GM23248 (cell line): ENCODE measurements around the gene FAM193A. TPM values are rescaled to one million over a fixed set of nuclear protein-coding genes. Genes with fewer than 3 reads are reported as not detected.

Experiments used
- DNase-seq: peaks from one replicate; pipeline ENCODE4 v3.0.0-alpha.2; 2015
- H2AFZ ChIP-seq: fragments of 200-600 bp; sonication (generic); 2 replicates; pipeline ENCODE4 v1.6.1; 2016; ENCODE audit warnings: antibody characterized with exemption
- H3F3A ChIP-seq: fragments of 200-600 bp; sonication (generic); 2 replicates; pipeline ENCODE4 v1.6.1; 2016; ENCODE audit warnings: mild to moderate bottlenecking, antibody characterized with exemption, mixed run types; ENCODE audit not compliant: insufficient read depth
- H3K27ac ChIP-seq: fragments of 200-600 bp; sonication (generic); 2 replicates; pipeline ENCODE4 v1.5.1; 2016; ENCODE audit warnings: mild to moderate bottlenecking
- H3K27me3 ChIP-seq: fragments of 200-600 bp; sonication (generic); replicated peaks from 2 replicates; pipeline ENCODE4 v1.6.1; 2016; ENCODE audit warnings: mild to moderate bottlenecking; ENCODE audit not compliant: insufficient read depth
- H3K36me3 ChIP-seq: fragments of 200-600 bp; sonication (generic); 2 replicates; pipeline ENCODE4 v1.6.1; 2016; ENCODE audit warnings: low read depth, mild to moderate bottlenecking
- H3K4me1 ChIP-seq: fragments of 200-600 bp; sonication (generic); 2 replicates; pipeline ENCODE4 v1.6.1; 2016; ENCODE audit warnings: mild to moderate bottlenecking; ENCODE audit not compliant: insufficient read depth
- H3K4me2 ChIP-seq: fragments of 200-600 bp; sonication (generic); one replicate; pipeline ENCODE4 v1.6.1; 2016; ENCODE audit warnings: mild to moderate bottlenecking; ENCODE audit not compliant: unreplicated experiment
- H3K4me3 ChIP-seq: fragments of 200-600 bp; sonication (generic); 2 replicates; pipeline ENCODE4 v1.5.1; 2016; ENCODE audit warnings: mild to moderate bottlenecking
- H3K79me2 ChIP-seq: fragments of 200-600 bp; sonication (generic); 2 replicates; pipeline ENCODE4 v1.6.1; 2016; ENCODE audit warnings: mild to moderate bottlenecking; ENCODE audit not compliant: insufficient read depth
- H3K9ac ChIP-seq: fragments of 200-600 bp; sonication (generic); 2 replicates; pipeline ENCODE4 v1.6.1; 2016; ENCODE audit warnings: mild to moderate bottlenecking
- H3K9me2 ChIP-seq: fragments of 200-600 bp; sonication (generic); 2 replicates; pipeline ENCODE4 v1.6.1; 2016; ENCODE audit warnings: mixed run types, mild to moderate bottlenecking, moderate library complexity; ENCODE audit not compliant: insufficient read depth
- H3K9me3 ChIP-seq: fragments of 200-600 bp; sonication (generic); one replicate; pipeline ENCODE4 v1.6.1; 2017; ENCODE audit warnings: low read depth
- H4K20me1 ChIP-seq: fragments of 200-600 bp; sonication (generic); 2 replicates; pipeline ENCODE4 v1.6.0; 2016; ENCODE audit not compliant: insufficient read depth
- EZH2 ChIP-seq: fragments of 200-600 bp; sonication (generic); IDR thresholded peaks from 2 replicates; pipeline ENCODE4 v1.6.1; 2018; ENCODE audit warnings: antibody characterized with exemption, mild to moderate bottlenecking; ENCODE audit not compliant: insufficient read depth, poor library complexity, severe bottlenecking
- EZH2phosphoT487 ChIP-seq: fragments of 200-600 bp; sonication (generic); IDR thresholded peaks from 2 replicates; pipeline ENCODE4 v1.6.1; 2018; ENCODE audit warnings: antibody characterized with exemption, moderate library complexity, mild to moderate bottlenecking, low read depth; ENCODE audit not compliant: insufficient read depth
- WGBS, 2 experiments: methylation state at CpG; one replicate each; pipeline ENCODE4 v1.1.6; 2015 to 2017; ENCODE audit warnings: low lambda C conversion rate in 2 of 2, low coverage in 1 of 2; ENCODE audit errors: missing lambda C conversion rate in 2 of 2; 5-methylcytosine and 5-hydroxymethylcytosine counted together
- in situ Hi-C: fragments of 300-500 bp; cut with MboI; formaldehyde crosslinking; loops from 2 replicates; pipeline ENCODE4 v1.15.0; 2020
- polyA plus RNA-seq: library from polyadenylated mRNA; unstranded; fragments of >200 nt; fragmentation: Nextera tagmentation; extraction: Ambion mirVana; gene quantifications from 2 replicates; pipeline ENCODE4 v1.2.1, GENCODE V29; 2016
- total RNA-seq: library from RNA; depleted of rRNA; stranded (reverse); fragments of >200 nt; shearing (Covaris generic); gene quantifications from 2 replicates; pipeline ENCODE4 v1.2.3, GENCODE V29; 2014

Gene FAM193A
- total and polyA plus RNA-seq, 2 experiments from 2014 or later = 5.0 to 19.0 TPM

GRCh38 chr4:2551118-2551517 lies 14.7 kb downstream of the FAM193A start:
- in situ Hi-C loops = no loop called here
- H3K9me2 ChIP-seq = no peaks in the 10 kb centered on the region
- no peaks in the 10 kb centered on the region for H3K27me3 ChIP-seq
- H3K9ac ChIP-seq = no peak overlapping the region
- H3F3A ChIP-seq = 0 out of 2 replicates have a peak, but pooled peaks cover 4% of the 10 kb centered on the region
- peaks cover 99% of the 10 kb centered on the region for H3K79me2 ChIP-seq
- H3K27ac ChIP-seq = no peak overlapping the region
- no peak for TF ChIP-seq EZH2phosphoT487
- no peak for TF ChIP-seq EZH2
- no peak for DNase-seq
- no peaks in the 10 kb centered on the region for H3K4me1 ChIP-seq
- H3K4me2 ChIP-seq = no peak overlapping the region
- no peaks in the 10 kb centered on the region for H3K36me3 ChIP-seq
- no peak overlapping the region for H3K4me3 ChIP-seq
- H3K9me3 ChIP-seq = no peaks in the 10 kb centered on the region
- no peak overlapping the region for H2AFZ ChIP-seq
- peaks cover 18% of the 10 kb centered on the region; the same call in 1 of the 2 replicates for H4K20me1 ChIP-seq

GRCh38 chr4:2552806-2553205 lies 16.4 kb downstream of the FAM193A start:
- Histone ChIP-seq H3K4me1 (no peaks in the 10 kb centered on the region), H3K4me2 (no peak overlapping the region), H3K36me3 (no peaks in the 10 kb centered on the region), H3K9ac (no peak overlapping the region), H3K4me3 (no peak overlapping the region), H3K27me3 (no peaks in the 10 kb centered on the region), H4K20me1 (peaks cover 22% of the 10 kb centered on the region), H3K79me2 (peaks cover 99% of the 10 kb centered on the region), H3F3A (no peaks in the 10 kb centered on the region), H3K9me2 (no peaks in the 10 kb centered on the region), H2AFZ (no peak overlapping the region), H3K27ac (no peak overlapping the region), H3K9me3 (no peaks in the 10 kb centered on the region)
- WGBS, 2 experiments = 96 to 99% methylated on average over 11 of the region's 11 CpGs
- no peak for DNase-seq
- in situ Hi-C loops = no loop called here
- TF ChIP-seq EZH2 = no peak
- TF ChIP-seq EZH2phosphoT487 = no peak

GRCh38 chr4:2558301-2558700 lies 21.9 kb downstream of the FAM193A start:
- WGBS, 2 experiments = 96 to 97% methylated on average over 6 of the region's 6 CpGs

GRCh38 chr4:2560167-2560566 lies 23.7 kb downstream of the FAM193A start:
- no peaks in the 10 kb centered on the region for H3K4me1 ChIP-seq
- in situ Hi-C loops = no loop called here
- no peaks in the 10 kb centered on the region for H3K36me3 ChIP-seq
- no peak for DNase-seq
- H4K20me1 ChIP-seq = peaks cover 17% of the 10 kb centered on the region
- H3K9me3 ChIP-seq = no peaks in the 10 kb centered on the region
- H3F3A ChIP-seq = no peaks in the 10 kb centered on the region
- H2AFZ ChIP-seq = no peak overlapping the region
- H3K4me2 ChIP-seq = no peak overlapping the region
- TF ChIP-seq EZH2phosphoT487 (no peak), EZH2 (no peak)
- H3K27ac ChIP-seq = no peak overlapping the region
- no peak overlapping the region for H3K4me3 ChIP-seq
- H3K79me2 ChIP-seq = peaks cover 100% of the 10 kb centered on the region
- H3K27me3 ChIP-seq = no peaks in the 10 kb centered on the region
- 93% methylated on average over 11 to 12 of the region's 12 CpGs for WGBS, 2 experiments
- H3K9me2 ChIP-seq = no peaks in the 10 kb centered on the region
- no peak overlapping the region for H3K9ac ChIP-seq

More at GRCh38 chr4:2558301-2558700, 21.9 kb downstream of the FAM193A start:
- in situ Hi-C loops = no loop called here
- Histone ChIP-seq H3K9ac (no peak overlapping the region), H3K27ac (no peak overlapping the region), H3K79me2 (peaks cover 100% of the 10 kb centered on the region), H4K20me1 (peaks cover 23% of the 10 kb centered on the region), H3K27me3 (no peaks in the 10 kb centered on the region), H3K9me2 (no peaks in the 10 kb centered on the region), H3K4me2 (no peak overlapping the region), H3K4me1 (no peaks in the 10 kb centered on the region), H3F3A (no peaks in the 10 kb centered on the region), H3K4me3 (no peak overlapping the region), H3K9me3 (no peaks in the 10 kb centered on the region), H3K36me3 (no peaks in the 10 kb centered on the region), H2AFZ (no peak overlapping the region)
- TF ChIP-seq EZH2 = no peak
- no peak for TF ChIP-seq EZH2phosphoT487
- DNase-seq = no peak

GRCh38 chr4:2565533-2565932 lies 29.1 kb downstream of the FAM193A start:
- Histone ChIP-seq H3K9ac (no peak overlapping the region), H3K4me1 (no peaks in the 10 kb centered on the region), H3K79me2 (peaks cover 100% of the 10 kb centered on the region), H3K4me3 (no peak overlapping the region), H3K27me3 (no peaks in the 10 kb centered on the region), H3K4me2 (no peak overlapping the region), H2AFZ (no peak overlapping the region), H3F3A (no peaks in the 10 kb centered on the region), H3K27ac (no peak overlapping the region), H3K9me3 (no peaks in the 10 kb centered on the region), H4K20me1 (peaks cover 9% of the 10 kb centered on the region; the same call in 1 of the 2 replicates), H3K9me2 (no peaks in the 10 kb centered on the region), H3K36me3 (0 out of 2 replicates have a peak, but pooled peaks cover 4% of the 10 kb centered on the region)
- WGBS, 2 experiments = 89 to 91% methylated on average over 4 of the region's 4 CpGs
- TF ChIP-seq EZH2 (no peak), EZH2phosphoT487 (no peak)
- no peak for DNase-seq
- in situ Hi-C loops = no loop called here
